Measurements from ENCODE around the gene ZNF428.
"Not testable (repeated sequence)": the region's sequence is repeated elsewhere in the genome, so short reads cannot be mapped to it uniquely, and the experiment has no call there.

Gene ZNF428

DNA sequence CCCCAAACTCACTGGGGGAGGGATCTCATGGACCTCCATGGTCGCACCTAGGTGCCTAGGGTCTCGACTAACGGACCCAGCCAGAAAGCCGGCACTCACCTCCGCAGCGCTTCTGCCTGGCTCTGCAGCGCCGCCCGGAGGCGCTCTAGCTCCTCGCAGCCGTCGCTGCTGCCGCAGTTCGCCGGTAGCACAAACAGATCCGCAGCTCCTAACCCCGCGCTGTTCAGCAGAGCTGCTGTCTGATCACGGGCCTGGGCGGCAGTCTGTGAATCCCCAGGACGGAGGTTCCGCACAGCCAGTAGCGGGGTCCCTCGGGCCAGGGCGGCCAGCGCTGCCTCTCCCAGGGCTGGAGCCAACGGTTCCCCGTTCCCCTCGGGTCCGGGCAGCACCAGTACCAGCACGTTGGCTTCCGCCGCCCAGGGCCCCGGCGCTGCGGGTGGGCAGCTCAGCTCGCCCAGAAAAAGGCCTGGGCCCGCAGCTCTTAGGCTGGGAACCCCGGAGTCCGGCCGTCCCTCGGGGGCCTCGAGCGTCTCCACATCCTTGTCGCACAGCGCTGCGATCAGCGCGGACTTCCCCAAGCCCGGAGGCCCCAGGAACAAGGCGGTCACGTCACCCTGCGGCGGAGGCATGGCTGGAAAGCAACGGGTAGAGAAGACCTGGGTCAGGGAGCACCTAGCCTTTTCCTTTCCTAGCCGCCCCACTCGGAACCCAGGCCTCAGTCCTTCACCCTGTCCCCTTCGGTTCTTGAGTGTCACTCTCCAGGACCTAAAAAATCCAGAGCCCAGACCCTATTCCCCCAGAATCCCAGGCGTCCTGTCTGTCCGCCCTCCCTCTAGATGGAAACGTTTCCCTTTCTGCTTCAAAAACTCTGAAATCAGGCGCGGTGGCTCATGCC lies 24.5 kb downstream of the ZNF428 start:
- no peak for DNase-seq (ENCODE audit: low read depth)
- TF ChIP-seq, protein P1, sequence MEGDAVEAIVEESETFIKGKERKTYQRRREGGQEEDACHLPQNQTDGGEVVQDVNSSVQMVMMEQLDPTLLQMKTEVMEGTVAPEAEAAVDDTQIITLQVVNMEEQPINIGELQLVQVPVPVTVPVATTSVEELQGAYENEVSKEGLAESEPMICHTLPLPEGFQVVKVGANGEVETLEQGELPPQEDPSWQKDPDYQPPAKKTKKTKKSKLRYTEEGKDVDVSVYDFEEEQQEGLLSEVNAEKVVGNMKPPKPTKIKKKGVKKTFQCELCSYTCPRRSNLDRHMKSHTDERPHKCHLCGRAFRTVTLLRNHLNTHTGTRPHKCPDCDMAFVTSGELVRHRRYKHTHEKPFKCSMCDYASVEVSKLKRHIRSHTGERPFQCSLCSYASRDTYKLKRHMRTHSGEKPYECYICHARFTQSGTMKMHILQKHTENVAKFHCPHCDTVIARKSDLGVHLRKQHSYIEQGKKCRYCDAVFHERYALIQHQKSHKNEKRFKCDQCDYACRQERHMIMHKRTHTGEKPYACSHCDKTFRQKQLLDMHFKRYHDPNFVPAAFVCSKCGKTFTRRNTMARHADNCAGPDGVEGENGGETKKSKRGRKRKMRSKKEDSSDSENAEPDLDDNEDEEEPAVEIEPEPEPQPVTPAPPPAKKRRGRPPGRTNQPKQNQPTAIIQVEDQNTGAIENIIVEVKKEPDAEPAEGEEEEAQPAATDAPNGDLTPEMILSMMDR (IDR thresholded peaks at IDR 0.05; ENCODE audit: control insufficient read depth, extremely low read depth, insufficient read depth), result peak; percentile 55

DNA sequence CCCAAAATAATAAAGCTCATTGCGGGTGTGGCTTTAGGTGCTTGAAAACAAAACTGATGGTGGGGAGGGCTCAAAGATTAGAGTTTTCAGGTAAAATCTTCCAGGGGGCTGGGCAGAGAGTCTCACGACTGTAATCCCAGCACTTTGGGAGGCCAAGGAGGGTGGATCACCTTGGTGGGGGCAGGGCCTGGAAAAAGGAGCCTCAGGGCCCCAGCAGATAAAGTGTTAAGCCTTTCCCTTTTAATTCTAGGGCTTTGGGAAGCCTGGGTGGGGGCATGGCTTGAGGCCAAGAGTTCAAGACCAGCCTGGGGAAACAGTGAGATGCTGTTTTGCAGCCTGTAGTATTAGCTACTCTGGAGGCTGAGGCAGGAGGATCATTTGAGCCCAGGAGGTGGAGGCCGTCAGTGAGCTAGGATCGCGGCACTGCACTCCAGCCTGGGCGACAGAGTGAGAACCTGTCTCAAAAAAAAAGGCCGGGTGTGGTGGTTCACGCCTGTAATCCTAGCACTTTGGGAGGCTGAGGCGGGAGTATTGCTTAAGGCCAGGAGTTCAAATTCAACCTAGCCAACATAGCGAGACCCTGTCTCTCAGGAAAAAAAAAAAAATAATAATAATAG lies 25.2 kb downstream of the ZNF428 start:
- H3K4me3 ChIP-seq (ENCODE audit: low read depth, low read length), result peak overlapping the region; percentile 91
- TF ChIP-seq, protein P1 (IDR thresholded peaks at IDR 0.05; ENCODE audit: control insufficient read depth, extremely low read depth, insufficient read depth), result no peak
- DNase-seq (ENCODE audit: low read depth), result no peak

More for the DNA sequence above, 24.5 kb downstream of the ZNF428 start:
- peak overlapping the region; percentile 91 for H3K4me3 ChIP-seq (ENCODE audit: low read depth, low read length)

DNA sequence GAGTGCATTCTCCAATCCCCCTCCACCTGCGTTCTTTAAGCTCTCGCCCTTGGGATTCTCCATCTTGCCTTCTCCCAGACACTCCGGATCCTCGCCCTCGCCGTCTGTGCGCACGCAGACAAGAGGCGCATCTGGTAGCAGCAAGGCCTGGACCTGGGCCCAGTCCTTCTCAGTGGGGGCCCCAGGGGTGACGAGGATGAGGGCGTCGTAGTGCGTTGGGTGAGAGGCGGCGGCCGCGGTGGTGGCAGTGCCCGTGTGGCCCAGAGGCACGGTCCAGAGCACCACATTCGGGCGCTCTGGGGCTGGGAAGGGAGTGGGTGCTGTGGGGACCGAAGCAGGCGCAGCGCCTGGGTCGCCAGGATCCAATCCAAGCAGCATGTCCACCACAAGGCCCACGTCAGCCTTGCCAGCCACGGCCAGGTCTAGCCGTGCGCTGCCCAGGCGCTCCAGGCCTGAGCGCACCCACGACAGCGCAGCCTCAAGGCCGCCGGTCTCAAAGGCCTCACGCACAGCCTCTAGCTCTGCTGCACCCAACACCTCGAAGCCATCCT lies 26.6 kb downstream of the ZNF428 start:
- no peak for DNase-seq (ENCODE audit: low read depth)
- H3K4me3 ChIP-seq (ENCODE audit: low read depth, low read length), result no peak overlapping the region
- TF ChIP-seq, protein P1 (IDR thresholded peaks at IDR 0.05; ENCODE audit: control insufficient read depth, extremely low read depth, insufficient read depth), result no peak

DNA sequence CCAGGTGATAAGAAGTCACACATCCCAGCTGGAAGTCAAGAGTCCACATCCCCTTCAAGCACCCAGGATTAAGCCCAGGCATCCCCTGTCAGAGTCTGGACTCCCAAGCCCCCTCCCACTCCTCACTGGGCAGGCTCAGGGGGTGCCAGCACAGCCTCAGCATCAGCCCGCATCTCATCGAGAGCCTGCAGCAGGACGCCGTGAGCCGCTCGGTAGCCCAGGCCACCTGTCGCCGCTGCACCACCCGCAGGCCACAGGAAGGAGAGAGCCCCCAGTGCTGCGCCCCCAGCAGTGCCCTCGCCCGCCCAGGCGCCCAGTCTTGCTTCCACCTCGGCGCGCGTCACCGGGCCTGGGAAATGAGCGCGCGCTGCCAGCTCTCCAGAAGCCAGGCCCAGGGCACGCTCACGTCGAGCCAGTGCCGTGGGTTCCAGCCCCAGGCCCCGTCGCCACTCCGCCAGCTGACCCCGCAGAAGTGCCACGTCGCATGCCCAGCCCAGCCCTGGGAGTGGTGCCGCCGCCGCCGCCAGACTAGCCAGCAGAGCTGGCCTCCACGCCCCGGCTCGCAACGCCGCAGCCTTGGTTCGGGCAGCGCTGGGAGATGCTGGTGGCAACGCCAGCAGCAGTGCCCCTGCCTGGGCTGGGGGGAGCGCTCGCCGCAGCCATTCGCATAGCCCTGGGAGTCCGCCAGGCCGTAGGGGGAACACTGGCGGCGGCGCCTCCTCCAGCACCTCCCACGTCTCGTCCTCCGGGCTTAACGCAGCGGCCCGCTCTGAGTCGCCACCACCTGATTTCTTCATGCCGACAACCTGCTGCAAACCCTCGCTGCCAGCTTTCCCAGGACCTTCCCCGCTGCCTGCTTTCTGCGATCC lies 27.3 kb downstream of the ZNF428 start:
- TF ChIP-seq, protein P1 (IDR thresholded peaks at IDR 0.05; ENCODE audit: control insufficient read depth, extremely low read depth, insufficient read depth), result no peak
- DNase-seq (ENCODE audit: low read depth), result no peak
- H3K4me3 ChIP-seq (ENCODE audit: low read depth, low read length), result no peak overlapping the region

DNA sequence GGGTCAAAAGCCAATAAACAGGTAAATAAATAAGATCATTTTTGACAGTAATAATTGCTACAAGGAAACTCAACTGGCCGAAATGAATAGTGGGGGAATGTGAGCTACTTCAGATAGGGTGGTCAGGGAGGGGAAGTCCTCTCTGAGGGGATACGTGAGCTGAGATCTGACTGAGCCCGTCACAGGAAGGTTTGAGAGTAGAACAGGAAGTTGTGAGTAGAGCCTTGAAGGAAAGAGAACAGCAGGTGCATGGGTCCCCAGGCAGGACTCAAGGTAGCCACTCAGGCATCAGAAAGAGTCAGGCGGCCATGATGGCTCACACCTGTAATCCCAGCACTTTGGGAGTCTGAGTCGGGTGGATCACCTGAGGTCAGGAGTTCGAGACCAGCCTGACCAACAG lies 29.8 kb downstream of the ZNF428 start:
- H3K4me3 ChIP-seq (ENCODE audit: low read depth, low read length), result no peak overlapping the region
- TF ChIP-seq, protein P1 (IDR thresholded peaks at IDR 0.05; ENCODE audit: control insufficient read depth, extremely low read depth, insufficient read depth), result no peak
- no peak for DNase-seq (ENCODE audit: low read depth)

DNA sequence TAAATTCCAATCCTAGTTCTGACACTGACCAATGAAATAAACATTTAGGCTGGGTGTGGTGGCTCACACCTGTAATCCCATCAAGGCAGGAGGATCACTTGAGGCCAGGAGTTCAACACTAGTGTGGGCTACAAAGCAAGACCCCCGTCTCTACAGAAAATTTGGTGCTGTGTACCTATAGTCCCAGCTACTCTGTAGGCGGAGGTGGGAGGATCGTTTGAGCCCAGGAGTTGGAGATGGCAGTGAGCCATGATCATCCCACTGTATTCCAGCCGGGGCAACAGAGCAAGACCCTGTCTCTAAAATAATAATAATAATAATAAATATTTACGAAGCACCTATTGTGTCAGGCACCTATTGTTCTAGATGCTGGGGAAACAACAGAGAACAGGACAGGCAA lies 30.2 kb downstream of the ZNF428 start:
- no peak for DNase-seq (ENCODE audit: low read depth)
- no peak overlapping the region for H3K4me3 ChIP-seq (ENCODE audit: low read depth, low read length)
- TF ChIP-seq, protein P1 (IDR thresholded peaks at IDR 0.05; ENCODE audit: control insufficient read depth, extremely low read depth, insufficient read depth), result no peak

DNA sequence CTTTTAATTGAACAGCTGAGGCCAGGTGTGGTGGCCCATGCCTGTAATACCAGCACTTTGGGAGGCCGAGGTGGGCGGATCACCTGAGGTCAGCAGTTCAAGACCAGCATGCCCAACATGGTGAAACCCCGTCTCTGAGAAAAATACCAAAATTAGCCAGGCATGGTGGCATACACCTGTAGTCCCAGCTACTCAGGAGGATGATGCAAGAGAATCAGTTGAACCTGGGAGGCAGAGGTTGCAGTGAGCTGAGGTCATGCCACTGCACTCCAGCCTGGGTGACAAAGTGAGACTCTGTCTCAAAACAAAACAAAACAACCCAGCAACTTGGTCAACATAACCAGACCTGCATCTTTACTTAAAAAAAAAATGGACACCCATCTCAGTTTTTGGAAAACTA lies 32.4 kb downstream of the ZNF428 start:
- DNase-seq (ENCODE audit: low read depth); H3K4me3 ChIP-seq (ENCODE audit: low read depth, low read length): not testable (repeated sequence)
